HG02970 (cell line): ENCODE measurements around the gene TMEM272.

Source experiments
- ATAC-seq: cut with Tn5 transposase; IDR thresholded peaks from one replicate; pipeline ENCODE4 v1.9.1; 2021; ENCODE audit warnings: mild to moderate bottlenecking, moderate library complexity, moderate number of reproducible peaks; ENCODE audit not compliant: unreplicated experiment, low FRiP score

TMEM272 gene

GRCh38 chr13:51844862-51845573, at the start of gene TMEM272:
TSS of gene TMEM272 (minus strand) at chr13:51845177. CDS start at chr13:51838530, 6,647 bp downstream.
- no peak for ATAC-seq

- no peak for ATAC-seq
Measured at GRCh38 chr13:51894239-51894638, 49.3 kb upstream of the TMEM272 start.

GRCh38 chr13:51892657-51893056, 47.7 kb upstream of the TMEM272 start:
- no peak for ATAC-seq

GRCh38 chr13:51887468-51887867, 42.5 kb upstream of the TMEM272 start:
- ATAC-seq, result no peak

- ATAC-seq, result no peak
Measured at GRCh38 chr13:51885651-51886050, 40.7 kb upstream of the TMEM272 start.

GRCh38 chr13:51883226-51883600, 38.2 kb upstream of the TMEM272 start:
- ATAC-seq, result no peak

GRCh38 chr13:51882570-51883225, 37.7 kb upstream of the TMEM272 start:
- ATAC-seq, result no peak

GRCh38 chr13:51881296-51881695, 36.3 kb upstream of the TMEM272 start:
- ATAC-seq, result no peak

GRCh38 chr13:51879133-51879532, 34.2 kb upstream of the TMEM272 start:
- ATAC-seq, result no peak

- no peak for ATAC-seq
Measured at GRCh38 chr13:51874651-51875050, 29.7 kb upstream of the TMEM272 start.

GRCh38 chr13:51873837-51874236, 28.9 kb upstream of the TMEM272 start:
- ATAC-seq, result no peak

- no peak for ATAC-seq
Measured at GRCh38 chr13:51873117-51873798, 28.3 kb upstream of the TMEM272 start.

- no peak for ATAC-seq
Measured at GRCh38 chr13:51870616-51871015, 25.6 kb upstream of the TMEM272 start.

- no peak for ATAC-seq
Measured at GRCh38 chr13:51869916-51870315, 24.9 kb upstream of the TMEM272 start.

- ATAC-seq, result no peak
Measured at GRCh38 chr13:51867062-51867461, 22.1 kb upstream of the TMEM272 start.

GRCh38 chr13:51865838-51866237, 20.9 kb upstream of the TMEM272 start:
- ATAC-seq, result no peak

- ATAC-seq, result no peak
Measured at GRCh38 chr13:51862957-51863356, 18.0 kb upstream of the TMEM272 start.

GRCh38 chr13:51861723-51862300, 16.8 kb upstream of the TMEM272 start, which contains the start of gene CCDC70:
TSS of gene CCDC70 (plus strand) at chr13:51861969. CDS start at chr13:51865412, 3,443 bp downstream.
- no peak for ATAC-seq

- ATAC-seq, result no peak
Measured at GRCh38 chr13:51858433-51859247, 13.7 kb upstream of the TMEM272 start.

GRCh38 chr13:51856998-51857397, 12.0 kb upstream of the TMEM272 start:
- ATAC-seq, result no peak
